Cardiac muscle cell (in vitro differentiated cells and primary cell): ENCODE results near the gene CLDND2. TPM values are rescaled to one million over a fixed set of nuclear protein-coding genes. Genes with fewer than 3 reads are reported as not detected.

Experiments used
- DNase-seq, 2 donors: peaks; one replicate each; pipeline versions ENCODE4 v3.0.0 to v3.0.0-alpha.2; 2010 to 2017; ENCODE audit warnings: low read depth in 1 of 2, low spot score in 1 of 2
- H3K27ac ChIP-seq: fragments of 200-600 bp; sonication (generic); 2 replicates; pipeline ENCODE4 v1.5.1; 2016
- H3K27me3 ChIP-seq: fragments of 200-600 bp; sonication (generic); 2 replicates; pipeline ENCODE4 v1.6.0; 2016; ENCODE audit warnings: control low read depth
- H3K36me3 ChIP-seq: fragments of 200-600 bp; sonication (generic); 2 replicates; pipeline ENCODE4 v1.5.1; 2016; ENCODE audit warnings: control low read depth
- H3K4me1 ChIP-seq: fragments of 200-600 bp; sonication (generic); 2 replicates; pipeline ENCODE4 v1.8.1; 2017; ENCODE audit warnings: low read depth, mild to moderate bottlenecking, mixed run types
- H3K4me3 ChIP-seq: fragments of 200-600 bp; sonication (generic); 2 replicates; pipeline ENCODE4 v1.5.1; 2016; ENCODE audit warnings: mild to moderate bottlenecking
- H3K9me3 ChIP-seq: fragments of 200-600 bp; sonication (generic); 2 replicates; pipeline ENCODE4 v1.5.1; 2017; ENCODE audit warnings: low read depth, mild to moderate bottlenecking, control low read depth
- polyA plus RNA-seq: library from polyadenylated mRNA; unstranded; fragments of >200 nt; fragmentation: Nextera tagmentation; extraction: Ambion mirVana; gene quantifications from 2 replicates; pipeline ENCODE4 v1.2.1, GENCODE V29; 2016
- total RNA-seq: library from RNA; depleted of rRNA; stranded (reverse); fragments of >200 nt; gene quantifications from 2 replicates; pipeline ENCODE4 v1.2.3, GENCODE V29; 2016
- TF ChIP-seq, protein P1 (sequence below): IDR thresholded peaks from 2 replicates; pipeline ENCODE4 v1.5.1; 2012; ENCODE audit warnings: low read depth, mild to moderate bottlenecking, low read length

CLDND2 gene
- total and polyA plus RNA-seq, 2 experiments from 2014 or later: 0.45 to 22.3 TPM

DNA sequence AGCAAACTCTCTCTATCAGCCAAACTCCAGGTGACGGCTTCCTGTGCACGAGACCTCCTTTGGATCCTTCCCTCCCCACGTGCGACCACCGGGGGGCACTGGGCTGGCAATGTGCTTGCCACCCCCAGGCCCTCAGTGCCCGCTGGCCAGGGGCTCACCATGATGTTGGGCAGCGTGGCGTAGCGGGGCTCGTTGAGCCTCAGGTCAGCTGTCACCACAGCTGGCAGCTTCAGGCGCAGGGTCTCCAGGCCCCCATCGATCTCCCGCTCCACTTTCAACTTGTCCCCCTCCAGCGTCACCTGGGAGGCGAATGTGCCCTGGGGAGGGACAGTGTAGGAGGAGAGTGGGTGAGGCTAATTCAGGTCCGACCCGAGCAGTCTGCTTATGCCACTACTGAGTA, 22.1 kb downstream of the CLDND2 start:
- Histone ChIP-seq H3K27me3 (no peaks in the 10 kb centered on the region), H3K27ac (no peak overlapping the region), H3K4me1 (peaks cover 3% of the 10 kb centered on the region), H3K4me3 (no peak overlapping the region), H3K9me3 (no peaks in the 10 kb centered on the region), H3K36me3 (peaks cover 5% of the 10 kb centered on the region)
- DNase-seq: no peak
- TF ChIP-seq, protein P1, sequence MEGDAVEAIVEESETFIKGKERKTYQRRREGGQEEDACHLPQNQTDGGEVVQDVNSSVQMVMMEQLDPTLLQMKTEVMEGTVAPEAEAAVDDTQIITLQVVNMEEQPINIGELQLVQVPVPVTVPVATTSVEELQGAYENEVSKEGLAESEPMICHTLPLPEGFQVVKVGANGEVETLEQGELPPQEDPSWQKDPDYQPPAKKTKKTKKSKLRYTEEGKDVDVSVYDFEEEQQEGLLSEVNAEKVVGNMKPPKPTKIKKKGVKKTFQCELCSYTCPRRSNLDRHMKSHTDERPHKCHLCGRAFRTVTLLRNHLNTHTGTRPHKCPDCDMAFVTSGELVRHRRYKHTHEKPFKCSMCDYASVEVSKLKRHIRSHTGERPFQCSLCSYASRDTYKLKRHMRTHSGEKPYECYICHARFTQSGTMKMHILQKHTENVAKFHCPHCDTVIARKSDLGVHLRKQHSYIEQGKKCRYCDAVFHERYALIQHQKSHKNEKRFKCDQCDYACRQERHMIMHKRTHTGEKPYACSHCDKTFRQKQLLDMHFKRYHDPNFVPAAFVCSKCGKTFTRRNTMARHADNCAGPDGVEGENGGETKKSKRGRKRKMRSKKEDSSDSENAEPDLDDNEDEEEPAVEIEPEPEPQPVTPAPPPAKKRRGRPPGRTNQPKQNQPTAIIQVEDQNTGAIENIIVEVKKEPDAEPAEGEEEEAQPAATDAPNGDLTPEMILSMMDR: no peak

GRCh38 chr19:51345076-51345620, 23.7 kb downstream of the CLDND2 start:
- TF ChIP-seq, protein P1: no peak
- Histone ChIP-seq H3K9me3 (no peaks in the 10 kb centered on the region), H3K36me3 (peaks cover 4% of the 10 kb centered on the region), H3K27me3 (no peaks in the 10 kb centered on the region), H3K4me1 (peaks cover 3% of the 10 kb centered on the region), H3K27ac (no peak overlapping the region), H3K4me3 (no peak overlapping the region)
- no peak for DNase-seq

DNA sequence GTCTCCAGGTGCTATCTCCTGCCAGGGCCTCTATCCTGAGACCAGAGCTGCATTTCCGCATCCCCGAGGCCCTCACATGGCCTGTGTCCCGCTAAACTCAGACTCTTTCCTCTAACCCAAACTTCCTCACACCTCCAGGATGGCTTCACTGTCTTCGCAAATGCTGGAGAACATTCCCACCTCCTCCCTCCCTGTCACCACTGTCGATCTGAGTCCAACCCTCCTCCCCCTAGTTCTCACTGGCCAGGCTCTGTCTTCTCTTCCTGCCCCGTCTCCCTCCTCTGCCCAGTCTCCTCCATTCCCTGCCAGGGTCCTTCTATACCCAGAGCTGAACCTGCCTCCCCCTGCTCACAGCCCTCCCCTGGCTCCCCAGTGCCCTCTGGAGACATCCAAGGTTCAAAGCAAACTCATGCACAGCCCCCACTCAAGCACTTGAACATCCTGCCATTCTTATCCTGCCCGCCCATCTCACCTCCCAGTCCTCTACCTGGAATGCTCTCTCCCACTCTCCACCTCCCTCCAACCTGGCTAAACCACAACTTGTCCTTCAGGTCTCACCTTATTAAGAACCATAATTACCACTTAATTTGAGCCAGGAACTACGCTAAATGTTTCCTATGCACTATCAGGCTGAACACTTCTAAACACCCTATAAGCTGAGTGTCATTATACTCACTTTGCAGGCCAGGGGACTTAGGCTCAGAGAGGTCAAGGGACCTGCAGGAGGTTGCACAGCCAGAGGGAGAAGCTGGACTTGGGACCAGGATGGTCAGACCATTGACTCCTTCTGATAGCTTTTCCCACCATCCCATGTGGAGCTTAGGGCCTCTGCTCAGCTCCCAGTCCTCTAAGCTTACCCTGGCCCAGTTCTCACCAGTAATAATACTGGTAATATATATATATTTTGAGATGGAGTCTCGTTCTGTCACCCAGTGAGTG, 25.9 kb downstream of the CLDND2 start:
- TF ChIP-seq, protein P1: no peak
- no peak for DNase-seq
- H3K9me3 ChIP-seq: no peaks in the 10 kb centered on the region
- H3K27me3 ChIP-seq: no peaks in the 10 kb centered on the region
- no peak overlapping the region for H3K27ac ChIP-seq
- peaks cover 3% of the 10 kb centered on the region for H3K4me1 ChIP-seq
- H3K4me3 ChIP-seq: no peak overlapping the region
- peaks cover 3% of the 10 kb centered on the region for H3K36me3 ChIP-seq

- Histone ChIP-seq H3K9me3 (no peaks in the 10 kb centered on the region), H3K4me3 (no peak within 1 kb of the TSS), H3K27ac (no peak within 1 kb of the TSS), H3K27me3 (no peaks in the 10 kb centered on the region), H3K4me1 (peaks cover 3% of the 10 kb centered on the region), H3K36me3 (peaks cover 3% of the 10 kb centered on the region)
- TF ChIP-seq, protein P1: no peak
- DNase-seq: no peak
These were observed 26.7 kb downstream of the CLDND2 start, which contains the start of gene VSIG10L for GRCh38 chr19:51341976-51342580. VSIG10L (minus strand) TSS chr19:51342139; CDS start chr19:51342124, 15 bp downstream.

DNA sequence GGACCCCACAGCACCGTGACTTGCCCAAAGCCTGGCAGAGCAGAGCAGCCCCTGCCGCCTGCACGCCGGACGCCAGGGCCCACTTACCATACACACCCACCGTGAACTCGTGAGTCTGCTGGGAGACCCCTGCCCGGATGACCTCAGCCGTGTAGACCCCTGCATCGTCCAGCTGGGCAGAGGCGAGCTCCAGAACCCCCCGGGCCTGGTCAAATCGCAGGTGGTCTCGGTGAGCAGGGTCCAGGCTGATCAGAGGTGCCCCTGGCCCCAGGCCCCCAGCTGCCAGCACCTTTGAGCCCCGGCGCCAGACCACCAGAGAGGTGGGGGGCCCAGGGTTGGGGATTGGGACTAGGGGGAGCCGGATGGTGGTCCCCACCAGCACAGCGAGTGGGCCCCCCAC, 27.7 kb downstream of the CLDND2 start:
- no peak overlapping the region for H3K27ac ChIP-seq
- H3K36me3 ChIP-seq: peaks cover 3% of the 10 kb centered on the region
- no peaks in the 10 kb centered on the region for H3K9me3 ChIP-seq
- H3K27me3 ChIP-seq: no peaks in the 10 kb centered on the region
- no peak overlapping the region for H3K4me3 ChIP-seq
- no peak for DNase-seq
- TF ChIP-seq, protein P1: no peak
- H3K4me1 ChIP-seq: peaks cover 3% of the 10 kb centered on the region
